ENCODE measurements around the gene FITM1. TPM values are rescaled to one million over a fixed set of nuclear protein-coding genes. Genes with fewer than 3 reads are reported as not detected.

Gene FITM1
- total RNA-seq, 1 donor from 2014 or later: 0.53 TPM

GRCh38 chr14:24119691-24120090 lies 10.8 kb upstream of the FITM1 start:
- Mint-ChIP-seq H3K9me3 (no peaks in the 10 kb centered on the region), H3K27me3 (no peaks in the 10 kb centered on the region), H3K4me1 (ENCODE audit: unreplicated experiment) (peaks cover 18% of the 10 kb centered on the region), H3K36me3 (peaks cover 30% of the 10 kb centered on the region), H3K4me3 (no peak overlapping the region), H3K27ac (no peak overlapping the region)
- TF ChIP-seq, protein P1, sequence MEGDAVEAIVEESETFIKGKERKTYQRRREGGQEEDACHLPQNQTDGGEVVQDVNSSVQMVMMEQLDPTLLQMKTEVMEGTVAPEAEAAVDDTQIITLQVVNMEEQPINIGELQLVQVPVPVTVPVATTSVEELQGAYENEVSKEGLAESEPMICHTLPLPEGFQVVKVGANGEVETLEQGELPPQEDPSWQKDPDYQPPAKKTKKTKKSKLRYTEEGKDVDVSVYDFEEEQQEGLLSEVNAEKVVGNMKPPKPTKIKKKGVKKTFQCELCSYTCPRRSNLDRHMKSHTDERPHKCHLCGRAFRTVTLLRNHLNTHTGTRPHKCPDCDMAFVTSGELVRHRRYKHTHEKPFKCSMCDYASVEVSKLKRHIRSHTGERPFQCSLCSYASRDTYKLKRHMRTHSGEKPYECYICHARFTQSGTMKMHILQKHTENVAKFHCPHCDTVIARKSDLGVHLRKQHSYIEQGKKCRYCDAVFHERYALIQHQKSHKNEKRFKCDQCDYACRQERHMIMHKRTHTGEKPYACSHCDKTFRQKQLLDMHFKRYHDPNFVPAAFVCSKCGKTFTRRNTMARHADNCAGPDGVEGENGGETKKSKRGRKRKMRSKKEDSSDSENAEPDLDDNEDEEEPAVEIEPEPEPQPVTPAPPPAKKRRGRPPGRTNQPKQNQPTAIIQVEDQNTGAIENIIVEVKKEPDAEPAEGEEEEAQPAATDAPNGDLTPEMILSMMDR (conservative IDR thresholded peaks at IDR 0.05): no peak
- DNase-seq (ENCODE audit: extremely low spot score, unreplicated experiment): no peak

DNA sequence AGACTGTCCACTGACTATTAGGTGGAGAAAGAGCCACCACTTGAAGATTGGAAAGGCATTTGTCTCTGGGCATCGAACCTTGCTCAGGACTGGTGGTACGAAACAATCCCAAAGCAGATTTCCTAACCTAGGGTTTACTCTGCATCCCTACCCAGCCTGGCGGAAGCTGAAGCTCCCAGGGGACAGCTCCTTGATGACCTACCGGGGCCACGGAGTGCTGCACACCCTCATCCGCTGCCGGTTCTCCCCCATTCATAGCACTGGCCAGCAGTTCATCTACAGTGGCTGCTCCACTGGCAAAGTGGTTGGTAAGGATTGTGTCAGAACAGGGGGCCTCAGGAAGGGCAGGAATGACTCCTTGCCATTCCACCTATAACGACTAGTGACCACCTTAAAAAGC lies 9.2 kb upstream of the FITM1 start:
- Mint-ChIP-seq H3K9me3 (no peaks in the 10 kb centered on the region), H3K4me3 (no peak overlapping the region), H3K36me3 (peaks cover 24% of the 10 kb centered on the region), H3K27me3 (no peaks in the 10 kb centered on the region), H3K27ac (no peak overlapping the region), H3K4me1 (ENCODE audit: unreplicated experiment) (peaks cover 7% of the 10 kb centered on the region)
- DNase-seq (ENCODE audit: extremely low spot score, unreplicated experiment): no peak
- TF ChIP-seq, protein P1 (conservative IDR thresholded peaks at IDR 0.05): no peak

DNA sequence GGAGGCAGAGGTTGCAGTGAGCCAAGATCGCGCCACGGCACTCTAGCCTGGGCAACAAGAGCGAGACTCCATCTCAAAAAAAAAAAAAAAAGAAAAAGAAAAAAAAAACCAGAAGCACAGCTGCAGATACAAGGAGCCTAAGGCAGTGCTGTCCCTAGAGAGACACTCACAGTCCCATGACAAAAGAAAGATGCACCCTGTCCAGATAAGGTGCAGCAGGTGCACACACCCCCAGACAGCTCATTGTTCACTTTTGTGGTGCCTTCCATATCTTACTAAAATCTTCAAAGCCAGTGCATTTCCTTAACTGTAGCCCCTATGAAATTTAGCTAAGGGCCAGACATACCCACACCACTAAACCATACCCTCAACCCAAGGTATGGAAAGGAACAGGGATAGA lies 8.0 kb upstream of the FITM1 start:
- H3K36me3 Mint-ChIP-seq: peaks cover 20% of the 10 kb centered on the region
- H3K27me3 Mint-ChIP-seq: no peaks in the 10 kb centered on the region
- no peak overlapping the region for H3K27ac Mint-ChIP-seq
- no peaks in the 10 kb centered on the region for H3K4me1 Mint-ChIP-seq (ENCODE audit: unreplicated experiment)
- no peaks in the 10 kb centered on the region for H3K9me3 Mint-ChIP-seq
- no peak overlapping the region for H3K4me3 Mint-ChIP-seq
- no peak for DNase-seq (ENCODE audit: extremely low spot score, unreplicated experiment)
- TF ChIP-seq, protein P1 (conservative IDR thresholded peaks at IDR 0.05): no peak

- no peak overlapping the region for H3K27ac Mint-ChIP-seq
- H3K27me3 Mint-ChIP-seq: no peaks in the 10 kb centered on the region
- no peaks in the 10 kb centered on the region for H3K9me3 Mint-ChIP-seq
- H3K36me3 Mint-ChIP-seq: peaks cover 20% of the 10 kb centered on the region
- H3K4me1 Mint-ChIP-seq (ENCODE audit: unreplicated experiment): no peaks in the 10 kb centered on the region
- TF ChIP-seq, protein P1 (conservative IDR thresholded peaks at IDR 0.05): no peak
- no peak overlapping the region for H3K4me3 Mint-ChIP-seq
- no peak for DNase-seq (ENCODE audit: extremely low spot score, unreplicated experiment)
Observed at GRCh38 chr14:24122898-24123297, 7.6 kb upstream of the FITM1 start.

DNA sequence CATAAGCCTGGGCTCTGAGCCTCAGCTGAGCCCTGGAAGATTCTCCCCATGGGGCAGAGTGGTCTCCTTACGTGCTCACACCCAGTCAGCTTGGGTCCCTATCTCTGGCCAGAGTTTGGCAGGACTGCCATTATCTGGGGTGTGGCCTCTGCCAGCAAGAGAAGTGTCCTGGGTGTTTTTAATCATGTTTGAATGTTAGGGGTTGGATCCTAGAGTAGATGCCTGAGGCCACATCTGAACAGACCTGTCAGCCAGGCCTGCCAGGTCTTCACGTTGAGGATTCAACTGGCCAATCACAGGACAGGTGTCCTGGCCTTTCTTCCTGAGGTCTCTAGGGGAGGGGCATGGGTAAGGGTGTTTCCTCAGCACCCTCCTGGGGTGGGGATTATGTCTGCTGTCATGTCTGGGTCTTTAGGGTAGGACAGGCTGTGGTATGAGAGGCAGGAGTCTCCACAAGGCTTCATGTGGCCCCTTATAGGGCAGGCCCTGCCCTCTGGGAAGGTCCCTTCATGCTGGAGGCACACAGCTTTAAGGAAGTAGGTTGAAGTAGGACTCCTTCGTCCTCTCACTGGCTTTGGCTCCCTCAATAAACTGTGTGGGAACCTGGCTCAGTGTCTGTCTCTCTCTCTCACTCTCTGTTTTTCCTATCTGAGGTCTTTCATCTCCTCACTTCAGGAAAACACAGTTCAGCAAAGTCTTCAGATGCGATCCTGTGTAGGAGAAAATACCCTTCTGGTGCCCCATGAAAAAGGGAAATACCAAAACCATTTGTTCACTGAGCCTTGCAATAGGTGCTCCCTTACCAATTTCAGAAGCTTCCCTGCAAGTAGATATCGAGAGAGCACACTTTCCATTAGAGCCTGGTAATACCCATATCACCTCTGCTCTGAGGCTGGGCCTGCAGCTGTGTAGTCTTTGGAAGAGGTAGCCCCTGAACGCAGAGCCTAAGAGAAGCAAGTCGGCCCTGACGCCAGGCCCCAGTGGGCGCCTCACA lies 6.7 kb upstream of the FITM1 start:
- peak overlapping the region; percentile 75 for H3K27ac Mint-ChIP-seq
- TF ChIP-seq, protein P1 (conservative IDR thresholded peaks at IDR 0.05): no peak
- no peaks in the 10 kb centered on the region for H3K9me3 Mint-ChIP-seq
- peak overlapping the region; percentile 31 for H3K4me3 Mint-ChIP-seq
- no peaks in the 10 kb centered on the region for H3K27me3 Mint-ChIP-seq
- DNase-seq (ENCODE audit: extremely low spot score, unreplicated experiment): no peak
- H3K36me3 Mint-ChIP-seq: peaks cover 15% of the 10 kb centered on the region
- H3K4me1 Mint-ChIP-seq (ENCODE audit: unreplicated experiment): no peaks in the 10 kb centered on the region

Measured in type B pancreatic cell (in vitro differentiated cells).